GM04503 (cell line): Measurements from ENCODE around the gene PHOSPHO1.

Experiments
- DNase-seq: peaks from one replicate; pipeline ENCODE4 v3.0.0-alpha.2; 2012; ENCODE audit warnings: low read depth

PHOSPHO1 gene

GRCh38 chr17:49242813-49243212, 12.2 kb upstream of the PHOSPHO1 start:
- no peak for DNase-seq

GRCh38 chr17:49241692-49242397, 11.3 kb upstream of the PHOSPHO1 start:
- DNase-seq = no peak

GRCh38 chr17:49241040-49241439, 10.5 kb upstream of the PHOSPHO1 start:
- no peak for DNase-seq

- DNase-seq = no peak
These were observed 10.0 kb upstream of the PHOSPHO1 start for GRCh38 chr17:49240619-49241018.

- DNase-seq = no peak
These were observed 9.4 kb upstream of the PHOSPHO1 start for GRCh38 chr17:49239963-49240362.

GRCh38 chr17:49235896-49236295, 5.3 kb upstream of the PHOSPHO1 start:
- no peak for DNase-seq

GRCh38 chr17:49234509-49235080, 4.0 kb upstream of the PHOSPHO1 start:
- DNase-seq = no peak

- no peak for DNase-seq
These were observed 942 bp upstream of the PHOSPHO1 start for GRCh38 chr17:49231563-49231894.

GRCh38 chr17:49229805-49230600, 584 bp downstream of the PHOSPHO1 start:
- no peak for DNase-seq

- no peak for DNase-seq
These were observed 1.3 kb downstream of the PHOSPHO1 start for GRCh38 chr17:49229076-49229804.

GRCh38 chr17:49227436-49228261, 2.9 kb downstream of the PHOSPHO1 start:
- DNase-seq = no peak

GRCh38 chr17:49226771-49227435, 3.7 kb downstream of the PHOSPHO1 start:
- no peak for DNase-seq

GRCh38 chr17:49225554-49226236, 4.9 kb downstream of the PHOSPHO1 start:
- no peak for DNase-seq

- no peak for DNase-seq
These were observed 5.6 kb downstream of the PHOSPHO1 start for GRCh38 chr17:49224997-49225337.

- DNase-seq = no peak
These were observed 6.2 kb downstream of the PHOSPHO1 start for GRCh38 chr17:49224198-49224996.

GRCh38 chr17:49223517-49224197, 6.9 kb downstream of the PHOSPHO1 start:
- no peak for DNase-seq

- no peak for DNase-seq
These were observed 7.4 kb downstream of the PHOSPHO1 start for GRCh38 chr17:49223168-49223516.

GRCh38 chr17:49219987-49220386, 10.6 kb downstream of the PHOSPHO1 start:
- DNase-seq = no peak
